ENCODE data around the gene HCLS1.
"Not testable (repeated sequence)": the region's sequence is repeated elsewhere in the genome, so short reads cannot be mapped to it uniquely, and the experiment has no call there.

Gene HCLS1

DNA sequence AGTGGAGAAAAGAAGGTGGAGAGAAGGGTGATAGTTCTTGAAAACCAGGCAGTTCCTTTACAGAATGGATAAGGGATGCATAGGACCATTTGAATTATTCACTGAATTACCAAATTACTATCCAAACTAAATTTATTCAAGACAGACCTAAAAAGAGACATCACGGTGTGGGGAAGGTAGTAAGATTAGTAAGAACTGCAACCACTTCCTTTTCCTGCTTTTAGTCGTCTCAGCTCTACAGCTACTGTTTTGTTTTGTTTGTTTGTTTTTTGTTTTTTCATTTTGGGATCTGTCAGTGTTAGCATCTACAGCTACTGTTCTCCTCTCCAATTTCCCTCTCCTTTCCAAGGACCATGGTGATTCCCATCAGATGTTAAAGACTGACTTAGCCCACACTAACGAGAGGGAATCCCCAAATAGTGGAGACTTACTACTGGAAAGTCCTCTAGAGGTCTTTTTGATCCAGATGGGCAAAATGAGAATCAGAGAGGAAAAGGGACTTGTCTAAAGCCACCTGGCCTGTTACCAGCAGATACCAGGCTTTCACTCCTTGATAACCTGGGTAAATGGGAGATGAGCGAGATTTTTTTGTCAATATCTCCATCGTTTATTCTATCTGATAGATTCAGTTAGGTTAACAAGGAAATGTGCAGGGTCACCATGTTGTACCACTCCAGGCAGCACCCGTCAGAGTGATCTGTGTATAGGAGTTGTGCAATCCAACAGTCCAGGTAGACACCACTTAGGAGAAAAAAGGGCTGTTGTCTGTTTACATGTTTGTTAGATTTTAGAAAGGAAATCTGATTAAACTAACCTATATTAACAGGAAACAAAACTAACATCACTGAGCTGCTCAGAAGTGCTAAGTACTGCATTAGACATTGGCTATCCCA is 6.0 kb downstream of the HCLS1 start:
- DNase-seq (ENCODE audit: low spot score): no peak

DNA sequence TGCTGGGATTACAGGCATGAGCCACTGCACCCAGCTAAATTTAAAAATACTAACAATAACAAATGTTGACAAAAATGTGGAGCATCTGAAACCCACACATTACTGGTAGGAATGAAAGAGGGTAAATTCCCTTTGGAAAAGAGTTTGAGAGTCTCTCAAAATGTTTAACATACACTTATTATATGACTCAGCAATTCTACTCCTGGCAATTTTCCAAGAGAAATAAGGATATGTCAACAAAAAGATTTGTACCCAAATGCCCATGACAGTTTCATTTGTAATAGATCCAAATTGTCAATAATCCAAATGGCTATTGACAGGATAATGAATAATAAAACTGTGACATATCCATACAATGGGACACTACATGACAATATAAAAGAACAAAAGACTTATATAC is 9.0 kb downstream of the HCLS1 start:
- no peak for DNase-seq (ENCODE audit: low spot score)

DNA sequence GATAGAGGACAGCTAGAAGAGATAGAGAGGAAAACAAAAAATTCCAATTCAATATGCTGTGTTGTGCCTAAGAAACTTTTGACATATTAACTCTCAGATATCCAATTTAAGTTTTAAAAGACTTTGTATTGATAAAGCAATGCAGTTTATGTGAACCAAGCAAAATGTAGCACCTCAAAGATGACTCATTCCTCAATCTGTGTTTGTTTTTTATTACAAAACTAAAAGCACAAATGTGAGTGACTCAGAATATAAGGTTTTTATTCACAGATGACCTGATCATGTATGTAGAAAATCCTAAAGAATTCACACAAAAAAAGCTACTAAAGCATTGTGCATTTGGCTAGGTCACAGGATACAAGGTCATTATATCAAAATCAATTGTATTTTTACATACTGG is 11.1 kb downstream of the HCLS1 start:
- DNase-seq (ENCODE audit: low spot score): no peak

DNA sequence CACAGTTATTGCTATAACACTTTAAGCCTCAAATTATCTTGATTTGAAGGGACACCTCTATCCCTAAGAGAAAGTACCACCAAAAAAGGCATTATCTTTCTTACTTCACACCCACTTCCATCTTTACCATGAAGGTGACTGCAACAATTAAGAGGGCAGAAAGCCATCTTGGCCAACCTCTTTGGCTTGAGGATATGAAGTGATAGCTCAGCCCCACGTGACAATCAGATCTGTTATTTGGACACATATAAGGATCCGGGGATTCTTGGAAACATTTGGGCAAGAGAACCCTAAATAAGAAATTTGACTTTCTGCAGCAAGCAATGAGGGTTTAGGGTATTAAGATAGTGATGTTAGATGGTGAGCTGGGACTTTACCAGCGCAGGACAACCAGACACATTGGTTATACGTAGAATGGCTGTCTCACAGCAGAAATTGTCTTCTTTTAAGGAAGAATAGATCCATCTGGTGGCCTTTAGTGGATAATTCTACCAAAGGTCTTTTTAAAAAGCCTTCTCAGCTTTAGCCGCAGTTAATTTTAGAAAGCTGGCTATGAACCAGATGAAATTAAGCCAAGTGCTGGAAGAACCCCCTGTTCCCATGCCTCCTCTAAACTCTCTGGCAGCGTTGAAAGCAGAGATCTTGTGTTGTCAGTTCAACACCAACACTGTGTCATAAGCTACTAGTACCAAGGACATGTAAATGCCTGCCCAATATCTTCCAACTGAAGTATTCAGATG is 12.3 kb downstream of the HCLS1 start:
- peak; percentile 45 for DNase-seq (ENCODE audit: low spot score)

DNA sequence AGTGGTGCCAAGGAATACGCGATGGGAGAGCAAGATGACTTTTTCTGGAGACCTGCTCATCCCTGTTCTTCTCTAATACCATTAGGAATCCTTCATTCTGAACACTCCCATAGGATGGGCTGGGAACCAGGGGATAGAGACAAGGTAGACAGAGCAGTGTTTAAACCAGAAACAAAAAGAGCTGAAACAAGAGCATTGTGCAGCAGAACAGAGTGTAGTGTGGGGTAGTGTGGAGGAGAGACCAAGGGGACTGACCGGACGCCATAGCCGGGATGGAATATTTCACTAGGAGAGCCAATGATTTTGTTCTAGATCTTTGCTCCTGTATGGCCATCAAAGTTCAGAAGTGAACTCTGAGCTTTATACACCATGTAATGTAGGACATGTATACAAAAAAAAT is 15.6 kb downstream of the HCLS1 start:
- DNase-seq (ENCODE audit: low spot score): no peak

DNA sequence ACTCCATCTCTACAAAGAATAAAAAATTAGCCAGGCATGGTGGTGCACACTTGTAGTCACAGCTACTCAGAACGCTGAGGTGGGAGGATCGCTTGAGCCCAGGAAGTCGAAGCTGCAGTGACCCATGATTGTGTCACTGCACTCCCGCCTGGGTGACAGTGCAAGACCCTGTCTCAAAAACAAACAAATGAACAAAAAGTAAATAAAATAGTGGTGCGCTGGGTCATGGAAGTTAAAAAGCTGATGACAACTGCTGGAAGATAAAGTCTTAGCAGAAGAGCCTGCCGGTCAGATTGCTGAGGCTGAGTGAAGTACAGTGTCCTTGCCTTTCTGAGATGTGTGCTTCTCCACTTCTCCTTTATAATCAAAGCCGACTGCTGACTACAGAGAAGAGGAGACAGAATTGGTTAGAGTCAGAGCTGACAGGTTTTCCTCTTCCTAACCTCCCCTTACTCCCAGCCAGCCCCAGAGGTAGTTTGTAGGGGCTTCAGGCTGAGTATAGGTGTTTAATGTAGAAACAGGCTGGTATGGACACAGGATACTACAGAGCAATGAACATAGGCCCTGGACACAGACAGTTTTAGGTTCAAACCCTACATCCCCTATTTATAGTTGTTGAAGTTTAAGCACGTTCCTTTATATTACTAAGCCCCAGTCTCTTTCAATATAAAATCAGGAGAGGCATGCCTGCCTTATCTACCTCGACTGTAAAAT is 17.9 kb downstream of the HCLS1 start:
- no peak for DNase-seq (ENCODE audit: low spot score)

DNA sequence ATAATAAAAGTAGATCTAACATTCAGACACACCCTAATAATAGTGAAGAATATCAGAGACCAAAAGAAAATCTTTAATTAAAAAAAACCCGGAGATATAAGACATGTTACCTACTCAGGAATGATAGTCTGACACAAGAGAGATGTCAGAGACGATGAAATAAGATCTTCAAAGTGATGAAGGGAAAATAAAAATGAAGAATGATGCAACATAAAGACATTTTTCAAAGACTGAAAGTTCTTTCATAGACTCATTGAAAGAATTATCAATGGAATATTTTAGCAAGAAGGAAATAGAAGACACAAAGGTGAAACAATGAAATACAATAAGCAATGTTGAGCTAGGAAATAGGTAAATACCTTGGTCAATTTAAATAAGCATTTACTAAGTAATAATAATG is 19.6 kb downstream of the HCLS1 start:
- DNase-seq (ENCODE audit: low spot score): no peak

DNA sequence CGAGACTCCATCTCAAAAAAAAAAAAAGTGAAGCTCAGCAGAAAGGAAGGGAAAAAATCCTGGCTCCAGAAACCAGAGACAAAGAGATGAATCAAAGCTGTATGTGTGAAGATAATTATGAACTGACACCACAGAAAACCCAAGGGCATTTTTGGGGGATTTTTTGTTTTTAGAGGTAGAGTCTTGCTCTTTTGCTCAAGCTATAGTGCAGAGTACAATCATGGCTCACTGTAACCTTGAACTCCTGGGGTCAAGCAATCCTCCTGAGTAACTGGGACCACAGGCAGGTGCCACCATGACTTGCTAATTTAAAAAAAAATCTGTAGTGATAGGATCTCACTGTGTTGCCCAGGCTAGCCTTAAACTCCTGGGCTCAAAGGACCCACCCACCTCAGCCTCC is 22.8 kb downstream of the HCLS1 start:
- no peak for DNase-seq (ENCODE audit: low spot score)

DNA sequence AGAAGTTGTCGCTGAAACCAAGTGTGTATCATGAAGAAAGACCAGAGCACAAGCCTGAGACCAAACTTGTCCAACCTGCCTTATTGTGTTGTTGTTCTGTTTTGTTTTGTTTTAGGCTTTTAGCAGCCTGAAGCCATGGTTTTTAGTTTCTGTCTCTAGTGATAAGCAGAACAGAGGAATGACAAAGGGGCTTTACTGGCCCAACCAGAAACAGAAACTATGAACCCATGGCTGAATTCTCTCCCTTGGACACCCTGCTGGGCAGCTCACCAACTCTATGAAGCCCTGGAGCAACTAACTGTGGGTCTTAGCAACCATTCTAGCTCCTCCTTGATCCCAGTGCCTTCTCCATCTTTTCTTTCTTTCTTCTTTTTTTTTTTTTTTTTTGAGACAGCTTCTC is 30.3 kb downstream of the HCLS1 start:
- no peak for DNase-seq (ENCODE audit: low spot score)

DNA sequence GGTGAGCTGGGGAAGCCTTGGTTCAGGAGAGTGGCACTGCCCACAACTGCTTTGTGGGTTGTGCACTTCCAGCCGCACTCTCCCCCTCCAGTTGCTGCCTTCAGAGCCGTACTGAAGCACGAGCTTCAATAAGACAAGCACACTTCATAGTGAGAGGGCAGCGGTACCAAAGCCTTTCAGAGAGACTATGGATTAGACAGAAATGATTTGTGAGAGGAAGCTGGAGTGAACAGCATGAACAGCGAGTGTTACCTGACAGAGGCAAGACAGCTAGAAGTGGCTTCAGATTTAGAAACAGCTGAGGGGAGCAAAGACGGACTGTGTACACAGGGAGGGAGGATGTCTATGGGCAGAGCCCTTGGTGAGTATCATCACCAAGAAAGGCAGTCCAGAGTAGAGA is 31.1 kb downstream of the HCLS1 start:
- no peak for DNase-seq (ENCODE audit: low spot score)

DNA sequence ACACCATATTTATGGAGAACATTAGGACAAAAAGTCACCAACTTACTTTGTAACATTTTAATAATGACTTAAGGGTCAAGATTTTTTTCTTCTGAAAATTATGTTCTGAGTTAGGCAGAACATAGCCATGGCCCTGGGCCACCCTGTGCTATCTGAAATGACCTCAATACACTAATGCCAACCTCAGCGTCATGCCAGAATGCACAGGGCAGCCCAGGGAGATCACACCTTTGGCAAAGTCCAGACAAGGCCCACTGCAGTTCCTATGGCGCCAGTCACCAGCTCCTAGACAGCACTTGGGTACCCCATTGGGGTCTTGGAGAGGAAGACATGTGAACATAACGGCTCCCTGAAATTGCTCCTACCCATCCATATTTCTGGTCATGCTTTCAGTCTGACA is 33.1 kb downstream of the HCLS1 start:
- DNase-seq (ENCODE audit: low spot score): no peak

DNA sequence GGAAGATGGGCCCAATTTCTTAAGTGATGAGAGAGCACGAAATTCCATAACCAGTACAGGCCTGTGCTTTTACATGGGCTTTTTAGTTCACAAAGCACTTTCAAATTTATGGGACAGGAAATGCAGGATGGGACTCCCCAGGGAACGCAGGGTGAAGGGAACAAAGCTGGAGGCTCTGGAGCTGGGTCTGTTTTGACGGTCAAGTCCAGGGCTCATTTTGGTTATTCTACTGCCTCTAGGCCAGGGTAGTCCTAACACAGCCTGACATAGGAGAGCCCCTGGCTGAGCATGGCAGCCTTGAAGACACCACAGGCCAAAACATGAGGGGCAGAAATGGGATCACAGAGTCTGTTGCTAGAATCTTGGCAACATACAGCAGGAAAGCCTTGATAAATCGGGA is 33.5 kb downstream of the HCLS1 start:
- DNase-seq (ENCODE audit: low spot score): no peak

DNA sequence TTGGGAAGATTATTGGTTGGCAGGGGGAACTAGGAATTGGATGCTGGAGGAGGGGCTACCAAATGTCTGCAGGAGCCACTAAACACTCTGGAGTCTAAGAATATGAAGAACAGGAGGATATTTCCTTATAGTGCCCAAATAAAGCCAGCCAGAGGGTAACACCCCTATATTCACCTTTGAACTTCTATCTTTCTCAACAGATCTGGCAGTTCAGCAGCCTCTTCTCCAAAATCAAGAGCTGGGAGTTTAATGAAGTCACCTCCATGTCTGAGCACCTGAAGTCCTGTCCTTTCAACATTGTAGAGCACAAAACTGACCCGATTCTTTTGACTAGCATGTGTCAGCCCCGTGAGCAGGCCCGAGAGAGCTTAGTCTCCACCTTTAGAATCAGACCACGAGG is 34.2 kb downstream of the HCLS1 start:
- no peak for DNase-seq (ENCODE audit: low spot score)

DNA sequence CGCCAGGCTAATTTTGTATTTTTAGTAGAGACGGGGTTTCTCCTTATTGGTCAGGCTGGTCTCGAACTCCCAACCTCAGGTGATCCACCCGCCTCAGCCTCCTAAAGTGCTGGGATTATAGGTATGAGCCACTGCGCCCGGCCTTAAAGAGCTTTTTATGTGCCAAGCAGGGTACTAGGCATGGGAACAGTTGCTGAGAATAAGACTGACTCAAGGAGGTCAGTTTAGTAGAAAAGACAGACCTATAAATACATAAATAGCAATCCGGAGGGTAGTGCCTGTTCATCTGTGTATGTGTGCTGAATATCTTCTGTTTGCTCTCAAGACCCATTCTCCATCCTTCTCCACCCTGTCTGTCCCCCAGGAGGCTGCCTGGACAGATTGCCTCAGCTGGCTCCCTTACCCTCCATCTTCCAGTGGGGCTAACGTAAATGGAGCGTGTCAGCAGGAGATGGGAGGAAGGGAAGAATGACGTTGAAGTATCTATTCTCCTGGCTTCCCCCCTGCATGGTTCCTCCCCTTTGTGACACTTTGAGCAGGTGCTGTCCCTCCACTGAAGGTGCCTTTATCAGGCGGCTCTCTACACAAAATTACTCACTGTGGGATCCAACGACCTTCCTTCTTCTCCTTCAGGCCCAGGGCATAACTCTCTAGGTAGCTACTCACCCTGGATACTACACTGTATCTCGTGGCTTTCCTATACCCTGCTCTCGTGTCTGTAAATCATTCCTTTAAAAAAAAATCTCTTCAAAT is 36.4 kb downstream of the HCLS1 start:
- no peak for DNase-seq (ENCODE audit: low spot score)

DNA sequence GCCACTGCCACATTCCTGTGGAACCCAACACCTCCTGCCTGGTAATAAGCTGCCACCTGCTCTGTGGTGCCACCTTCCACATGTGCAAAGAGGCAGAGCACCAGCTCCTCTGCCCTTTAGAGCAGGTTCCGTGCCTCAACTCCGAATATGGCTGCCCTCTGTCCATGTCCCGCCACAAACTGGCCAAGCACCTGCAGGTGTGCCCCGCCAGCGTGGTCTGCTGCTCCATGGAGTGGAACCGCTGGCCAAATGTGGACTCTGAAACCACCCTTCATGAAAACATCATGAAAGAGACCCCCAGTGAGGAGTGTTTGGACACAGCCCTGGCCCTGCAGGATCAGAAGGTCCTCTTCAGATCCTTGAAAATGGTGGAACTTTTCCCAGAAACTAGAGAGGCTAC is 39.2 kb downstream of the HCLS1 start:
- no peak for DNase-seq (ENCODE audit: low spot score)

DNA sequence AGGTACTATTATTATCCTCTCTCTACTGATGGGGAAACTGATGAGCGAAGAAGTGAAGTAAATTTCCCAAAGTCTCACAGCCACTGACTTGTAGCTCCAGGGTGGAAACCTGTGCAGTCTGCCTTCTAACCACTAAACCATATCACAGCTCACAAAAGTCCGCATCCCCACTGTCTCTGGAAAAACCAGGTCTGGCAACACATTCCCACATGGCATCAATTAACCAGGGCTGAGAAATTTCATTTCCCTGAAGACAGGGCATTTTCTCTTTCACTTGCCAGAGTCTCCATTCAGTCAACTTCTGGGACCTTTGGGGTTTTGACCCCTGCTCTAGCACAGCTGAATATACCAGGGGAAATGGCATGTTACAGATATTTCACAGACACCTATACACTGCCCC is 41.0 kb downstream of the HCLS1 start:
- no peak for DNase-seq (ENCODE audit: low spot score)

DNA sequence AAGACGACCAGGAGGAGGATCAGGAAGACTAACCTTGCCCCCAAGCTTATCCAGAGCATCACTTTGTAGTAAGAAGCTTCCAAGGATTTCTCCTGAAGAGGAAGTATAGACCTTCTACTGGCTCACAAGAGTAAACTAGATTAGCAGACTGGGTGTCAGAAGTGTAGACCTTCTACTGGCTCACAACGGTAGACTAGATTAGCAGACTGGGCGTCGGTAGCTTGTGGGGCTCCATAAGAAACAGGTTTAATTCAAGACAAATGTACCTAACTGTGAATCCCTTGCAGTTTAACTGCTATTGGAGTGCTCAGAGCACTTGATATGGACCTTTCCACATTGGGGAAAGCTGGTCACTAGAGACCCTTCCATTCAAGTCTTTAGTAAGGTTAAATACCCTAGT is 54.6 kb downstream of the HCLS1 start:
- no peak for DNase-seq (ENCODE audit: low spot score)

DNA sequence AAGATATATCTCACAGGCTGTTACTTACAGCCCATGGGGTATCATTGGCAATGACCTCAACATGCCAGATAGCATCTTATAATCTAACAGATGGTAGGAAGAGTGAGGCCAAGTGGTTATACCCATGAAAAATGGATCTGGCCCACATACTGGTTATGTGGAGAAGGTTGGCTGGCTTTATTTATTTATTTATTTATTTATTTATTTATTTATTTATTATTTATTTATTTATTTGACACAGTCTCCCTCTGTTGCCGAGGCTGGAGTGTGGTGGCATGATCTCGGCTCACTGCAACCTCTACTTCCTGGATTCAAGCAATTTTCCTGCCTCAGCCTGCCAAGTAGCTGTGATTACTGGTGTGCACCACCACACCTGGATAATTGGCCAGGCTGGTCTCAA is 55.9 kb downstream of the HCLS1 start:
- no peak for DNase-seq (ENCODE audit: low spot score)

DNA sequence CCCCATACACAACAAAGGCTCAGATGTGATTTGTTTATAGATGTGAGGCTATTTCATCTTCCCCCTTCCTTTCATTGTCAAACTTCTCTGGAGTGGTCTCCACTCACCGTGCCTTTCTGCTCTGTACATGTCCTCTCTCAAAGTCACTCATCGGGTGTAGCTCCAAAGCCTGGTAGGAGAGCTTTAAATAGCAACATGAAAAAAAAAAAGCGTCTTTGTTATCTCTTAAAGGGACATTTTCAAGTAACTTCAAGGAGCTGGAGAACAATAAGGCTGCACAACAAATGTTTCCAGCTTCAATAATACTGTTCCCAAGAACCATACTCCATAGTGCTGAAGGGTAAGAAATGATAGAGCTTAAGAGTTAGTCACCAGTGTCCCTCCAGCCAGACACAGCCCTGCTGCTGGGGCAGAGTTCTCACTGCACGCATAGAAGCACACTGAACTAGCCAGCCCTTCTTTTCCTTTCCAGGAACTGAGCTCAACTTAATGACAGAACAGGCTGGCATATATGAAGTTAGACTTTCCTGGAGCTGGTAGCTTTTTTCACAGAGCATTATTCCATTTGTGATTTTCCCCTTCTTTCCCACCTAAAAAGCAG is 59.4 kb downstream of the HCLS1 start:
- DNase-seq (ENCODE audit: low spot score): no peak

DNA sequence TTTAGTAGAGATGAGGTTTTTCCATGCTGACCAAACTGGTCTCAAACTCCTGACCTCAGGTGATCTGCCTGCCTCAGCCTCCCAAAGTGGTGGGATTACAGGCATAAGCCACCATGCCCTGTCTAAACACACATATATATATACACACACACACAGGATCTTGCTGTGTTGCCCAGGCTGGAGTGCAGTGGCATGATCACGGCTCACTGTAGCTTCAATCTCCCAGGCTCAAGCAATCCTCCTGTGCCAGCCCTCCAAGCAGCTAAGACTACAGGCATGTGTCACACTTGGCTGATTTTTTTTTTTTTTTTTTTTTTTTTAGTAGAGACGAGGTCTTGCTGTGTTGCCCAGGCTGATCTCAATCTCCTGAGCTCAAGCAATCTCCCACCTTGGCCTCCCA is 60.8 kb downstream of the HCLS1 start:
- not testable (repeated sequence) for DNase-seq (ENCODE audit: low spot score)

DNA sequence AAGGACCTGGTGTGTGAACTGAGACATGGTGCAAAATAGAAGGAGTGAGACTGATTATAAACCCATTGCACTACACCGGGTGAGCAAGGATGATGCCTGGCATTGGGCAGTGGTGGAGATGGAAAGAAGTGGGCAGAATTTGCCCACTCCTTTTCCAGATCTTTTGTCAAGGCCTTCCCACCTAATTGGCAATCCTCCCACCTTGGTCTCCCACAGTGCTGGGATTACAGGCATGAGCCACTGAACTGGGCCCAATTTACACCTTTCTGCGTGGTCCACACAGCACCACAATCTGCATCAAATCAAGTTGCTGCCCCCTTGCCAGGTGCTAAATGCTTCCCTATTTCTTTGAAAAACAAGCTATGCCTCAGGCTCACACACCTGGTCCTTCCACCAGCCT is 62.1 kb downstream of the HCLS1 start:
- no peak for DNase-seq (ENCODE audit: low spot score)

All from globus pallidus (tissue), 1 donor.